ENCODE results near the gene OTOGL.
"Not testable (repeated sequence)": the region's sequence is repeated elsewhere in the genome, so short reads cannot be mapped to it uniquely, and the experiment has no call there.

Gene OTOGL

GRCh38 chr12:80064951-80065350 is 34.4 kb upstream of the OTOGL start:
- Histone ChIP-seq H3K9ac (ENCODE audit: low read length) (no peak overlapping the region), H3K9me3 (replicated peaks; ENCODE audit: insufficient read depth, low read length) (no peaks in the 10 kb centered on the region), H3K4me3 (ENCODE audit: low read length) (no peak overlapping the region), H3K27me3 (replicated peaks; ENCODE audit: insufficient read depth, low read length) (no peaks in the 10 kb centered on the region), H4K20me1 (ENCODE audit: insufficient read depth, low read length) (no peaks in the 10 kb centered on the region), H3K79me2 (ENCODE audit: low read length) (no peaks in the 10 kb centered on the region), H3K27ac (ENCODE audit: low read length) (no peak overlapping the region), H3K4me1 (ENCODE audit: low read length) (no peaks in the 10 kb centered on the region), H3F3A (ENCODE audit: insufficient read depth, low read length) (no peaks in the 10 kb centered on the region), H3K9me2 (replicated peaks; ENCODE audit: insufficient read depth, low read length) (no peaks in the 10 kb centered on the region), H2AFZ (ENCODE audit: low read length) (no peak overlapping the region), H3K4me2 (ENCODE audit: low read depth, low read length) (no peak overlapping the region), H3K36me3 (replicated peaks; ENCODE audit: insufficient read depth, low read length) (no peaks in the 10 kb centered on the region)
- no peak for DNase-seq
- TF ChIP-seq EZH2 (optimal IDR thresholded peaks at IDR 0.05; ENCODE audit: low read depth, low read length) (no peak), CTCF (IDR thresholded peaks at IDR 0.05; ENCODE audit: low read length) (no peak), EZH2phosphoT487 (IDR thresholded peaks at IDR 0.05; ENCODE audit: low read length) (no peak)

- Histone ChIP-seq H3K27ac (ENCODE audit: low read length) (no peak overlapping the region), H3K4me3 (ENCODE audit: low read length) (no peak overlapping the region), H3K9me3 (replicated peaks; ENCODE audit: insufficient read depth, low read length) (no peaks in the 10 kb centered on the region), H3K4me1 (ENCODE audit: low read length) (no peaks in the 10 kb centered on the region), H4K20me1 (ENCODE audit: insufficient read depth, low read length) (no peaks in the 10 kb centered on the region), H2AFZ (ENCODE audit: low read length) (no peak overlapping the region), H3K36me3 (replicated peaks; ENCODE audit: insufficient read depth, low read length) (no peaks in the 10 kb centered on the region), H3K9ac (ENCODE audit: low read length) (no peak overlapping the region), H3K4me2 (ENCODE audit: low read depth, low read length) (no peak overlapping the region), H3K27me3 (replicated peaks; ENCODE audit: insufficient read depth, low read length) (no peaks in the 10 kb centered on the region), H3K79me2 (ENCODE audit: low read length) (no peaks in the 10 kb centered on the region), H3F3A (ENCODE audit: insufficient read depth, low read length) (no peaks in the 10 kb centered on the region), H3K9me2 (replicated peaks; ENCODE audit: insufficient read depth, low read length) (no peaks in the 10 kb centered on the region)
- DNase-seq: no peak
- TF ChIP-seq EZH2 (optimal IDR thresholded peaks at IDR 0.05; ENCODE audit: low read depth, low read length) (no peak), CTCF (IDR thresholded peaks at IDR 0.05; ENCODE audit: low read length) (no peak), EZH2phosphoT487 (IDR thresholded peaks at IDR 0.05; ENCODE audit: low read length) (no peak)
Observed at GRCh38 chr12:80068173-80068572, 31.2 kb upstream of the OTOGL start.

- not testable (repeated sequence) for H3F3A ChIP-seq (ENCODE audit: insufficient read depth, low read length); H3K36me3 ChIP-seq (replicated peaks; ENCODE audit: insufficient read depth, low read length); H3K27ac ChIP-seq (ENCODE audit: low read length); H3K27me3 ChIP-seq (replicated peaks; ENCODE audit: insufficient read depth, low read length); H4K20me1 ChIP-seq (ENCODE audit: insufficient read depth, low read length); H3K4me1 ChIP-seq (ENCODE audit: low read length); H3K9me3 ChIP-seq (replicated peaks; ENCODE audit: insufficient read depth, low read length); H3K79me2 ChIP-seq (ENCODE audit: low read length); H3K9me2 ChIP-seq (replicated peaks; ENCODE audit: insufficient read depth, low read length)
- H3K4me3 ChIP-seq (ENCODE audit: low read length): peak overlapping the region; percentile 38
- H3K4me2 ChIP-seq (ENCODE audit: low read depth, low read length): peak overlapping the region; percentile 49; the same call in 1 of the 2 replicates
- H2AFZ ChIP-seq (ENCODE audit: low read length): peak overlapping the region; percentile 88
- peak overlapping the region; percentile 17; the same call in 1 of the 2 replicates for H3K9ac ChIP-seq (ENCODE audit: low read length)
- DNase-seq: peak; percentile 88
Observed at GRCh38 chr12:80083892-80084614, 15.3 kb upstream of the OTOGL start.

- Histone ChIP-seq H3K27ac (ENCODE audit: low read length) (no peak overlapping the region), H3K4me3 (ENCODE audit: low read length) (no peak overlapping the region), H3K9me2 (replicated peaks; ENCODE audit: insufficient read depth, low read length) (no peaks in the 10 kb centered on the region), H3K9ac (ENCODE audit: low read length) (no peak overlapping the region), H3K27me3 (replicated peaks; ENCODE audit: insufficient read depth, low read length) (no peaks in the 10 kb centered on the region), H3K79me2 (ENCODE audit: low read length) (no peaks in the 10 kb centered on the region), H3K9me3 (replicated peaks; ENCODE audit: insufficient read depth, low read length) (no peaks in the 10 kb centered on the region), H3K4me1 (ENCODE audit: low read length) (peaks cover 4% of the 10 kb centered on the region), H4K20me1 (ENCODE audit: insufficient read depth, low read length) (no peaks in the 10 kb centered on the region), H2AFZ (ENCODE audit: low read length) (no peak overlapping the region), H3F3A (ENCODE audit: insufficient read depth, low read length) (no peaks in the 10 kb centered on the region), H3K36me3 (replicated peaks; ENCODE audit: insufficient read depth, low read length) (no peaks in the 10 kb centered on the region), H3K4me2 (ENCODE audit: low read depth, low read length) (no peak overlapping the region)
- no peak for DNase-seq
- TF ChIP-seq CTCF (IDR thresholded peaks at IDR 0.05; ENCODE audit: low read length): no peak
- no peak for TF ChIP-seq EZH2phosphoT487 (IDR thresholded peaks at IDR 0.05; ENCODE audit: low read length)
- no peak for TF ChIP-seq EZH2 (optimal IDR thresholded peaks at IDR 0.05; ENCODE audit: low read depth, low read length)
Observed at GRCh38 chr12:80086025-80086424, 13.3 kb upstream of the OTOGL start.

Measured in MM.1S (cell line).